Measurements from ENCODE around the gene DENND4B. TPM values are rescaled to one million over a fixed set of nuclear protein-coding genes. Genes with fewer than 3 reads are reported as not detected.

Gene DENND4B
- total and polyA plus RNA-seq, 9 of the 15 experiments (the other 6 are each of a cell fraction or from before 2014, with no cell fraction given) = 9.5 to 80.5 (median 23.1) TPM

DNA sequence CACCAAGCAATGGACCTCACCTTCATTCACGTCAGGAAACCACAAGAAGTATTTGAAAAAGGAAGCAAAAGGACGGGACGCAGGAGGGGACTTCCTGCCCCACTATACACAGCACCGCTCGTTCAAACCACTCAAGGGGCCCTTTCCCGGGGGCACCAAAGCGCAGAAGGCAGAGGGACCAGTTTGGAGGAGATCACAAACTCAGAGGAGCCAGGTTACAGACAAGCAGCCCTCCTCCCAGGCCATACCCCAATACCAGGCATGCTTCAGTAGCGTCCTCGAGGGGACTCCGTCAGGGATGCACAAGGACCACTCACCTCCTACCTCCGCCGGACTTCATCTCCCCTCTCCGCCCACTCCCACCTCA is 11.2 kb upstream of the DENND4B start:
- in situ Hi-C loops (cut with MboI) (no loop called here), intact Hi-C loops (cut with micrococcal nuclease) (no loop called here)
- 0% methylated on average over 13 of the region's 13 CpGs for WGBS (ENCODE audit: insufficient coverage, low coverage, missing lambda C conversion rate)
- Histone ChIP-seq H3K27me3 (ENCODE audit: control insufficient read depth in 2 of 2, insufficient read depth in 2 of 2, low read length in 2 of 2) (no peaks in the 10 kb centered on the region), H3K4me3 (peak overlapping the region; percentile 94), H3K36me3 (ENCODE audit: control insufficient read depth, insufficient read depth, low read length) (peaks cover 43% of the 10 kb centered on the region), H4K20me1 (replicated peaks; ENCODE audit: control insufficient read depth, insufficient read depth, low read length) (peaks cover 9% of the 10 kb centered on the region; the same call in 1 of the 2 replicates), H2AFZ (ENCODE audit: low read depth, low read length) (peak overlapping the region; percentile 92), H3K27ac (ENCODE audit: extremely low read depth, low read depth, low read length) (peak overlapping the region; percentile 83), H3K4me2 (ENCODE audit: insufficient read depth, low read length) (peak overlapping the region; percentile 90), H3K9ac (ENCODE audit: insufficient read depth in 1 of 2, low read depth in 2 of 2, low read length in 2 of 2) (peak overlapping the region; percentile 83 to 94), H3K4me1 (replicated peaks in 1 of 2; ENCODE audit: control insufficient read depth in 2 of 2, insufficient read depth in 2 of 2, low read length in 2 of 2) (peaks cover 27 to 33% of the 10 kb centered on the region in 2 experiments), H3K9me1 (ENCODE audit: control insufficient read depth, insufficient read depth, low read length) (no peaks in the 10 kb centered on the region), H3K9me3 (replicated peaks; ENCODE audit: control insufficient read depth, insufficient read depth, low read depth, low read length) (no peaks in the 10 kb centered on the region), H3K79me2 (ENCODE audit: control insufficient read depth, insufficient read depth, low read length) (peaks cover 55% of the 10 kb centered on the region)
- CTCF ChIA-PET (ENCODE audit: low intra/inter-chr PET ratio) = no interaction called here
- FAIRE-seq (peak; percentile 61), DNase-seq (ENCODE audit: extremely low read depth in 1 of 4, low spot score in 3 of 4) (no peak), ATAC-seq (peak; percentile 23)
- POLR2A ChIA-PET = interaction anchor here (0.7 to 4.9 kb wide), 6 partner anchors 10 to 33 kb away, joined by 3 to 39 read pairs (median 14); partner anchors contain the start of genes CREB3L4, DENND4B, JTB and RPS27
- no TSS peak for BruUV-seq (replicated peaks)
- TF ChIP-seq ZNF431 (CRISPR knock-in tag; IDR thresholded peaks at IDR 0.05) (peak; percentile 37; the same call in 1 of the 2 replicates), PURB (CRISPR knock-in tag; IDR thresholded peaks at IDR 0.05; ENCODE audit: low read depth) (no peak), NR2C2 (CRISPR knock-in tag; IDR thresholded peaks at IDR 0.05) (0 out of 2 replicates have a peak, but pooled peaks have one; percentile 17), NR2C2 (tag; IDR thresholded peaks at IDR 0.05) (no peak), TAF1 (IDR thresholded peaks at IDR 0.05; ENCODE audit: control insufficient read depth, extremely low read depth, insufficient read depth, low read length, severe bottlenecking) (no peak), ARHGAP35 (IDR thresholded peaks at IDR 0.05; ENCODE audit: partially characterized antibody) (no peak), WHSC1 (IDR thresholded peaks at IDR 0.05; ENCODE audit: low read length) (no peak), SMAD1 (IDR thresholded peaks at IDR 0.05; ENCODE audit: low read depth, low read length, partially characterized antibody) (no peak), PHB (CRISPR knock-in tag; IDR thresholded peaks at IDR 0.05) (no peak), ATF1 (CRISPR knock-in tag; IDR thresholded peaks at IDR 0.05) (no peak), ATF1 (tag; IDR thresholded peaks at IDR 0.05) (no peak), ZNF584 (CRISPR knock-in tag; IDR thresholded peaks at IDR 0.05; ENCODE audit: low read depth) (no peak), ZNF785 (CRISPR knock-in tag; IDR thresholded peaks at IDR 0.05) (no peak)
- TF ChIP-seq, protein P1, sequence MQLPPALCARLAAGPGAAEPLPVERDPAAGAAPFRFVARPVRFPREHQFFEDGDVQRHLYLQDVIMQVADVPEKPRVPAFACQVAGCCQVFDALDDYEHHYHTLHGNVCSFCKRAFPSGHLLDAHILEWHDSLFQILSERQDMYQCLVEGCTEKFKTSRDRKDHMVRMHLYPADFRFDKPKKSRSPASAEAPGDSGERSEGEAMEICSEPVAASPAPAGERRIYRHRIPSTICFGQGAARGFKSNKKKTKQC (CRISPR knock-in tag; IDR thresholded peaks at IDR 0.05) = 0 out of 2 replicates have a peak, but pooled peaks have one; percentile 26
- TF ChIP-seq, protein P2, sequence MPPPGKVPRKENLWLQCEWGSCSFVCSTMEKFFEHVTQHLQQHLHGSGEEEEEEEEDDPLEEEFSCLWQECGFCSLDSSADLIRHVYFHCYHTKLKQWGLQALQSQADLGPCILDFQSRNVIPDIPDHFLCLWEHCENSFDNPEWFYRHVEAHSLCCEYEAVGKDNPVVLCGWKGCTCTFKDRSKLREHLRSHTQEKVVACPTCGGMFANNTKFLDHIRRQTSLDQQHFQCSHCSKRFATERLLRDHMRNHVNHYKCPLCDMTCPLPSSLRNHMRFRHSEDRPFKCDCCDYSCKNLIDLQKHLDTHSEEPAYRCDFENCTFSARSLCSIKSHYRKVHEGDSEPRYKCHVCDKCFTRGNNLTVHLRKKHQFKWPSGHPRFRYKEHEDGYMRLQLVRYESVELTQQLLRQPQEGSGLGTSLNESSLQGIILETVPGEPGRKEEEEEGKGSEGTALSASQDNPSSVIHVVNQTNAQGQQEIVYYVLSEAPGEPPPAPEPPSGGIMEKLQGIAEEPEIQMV (tag; conservative IDR thresholded peaks at IDR 0.05; ENCODE audit: low read depth) = peak; percentile 47; the same call in 1 of the 2 replicates
- TF ChIP-seq, protein P3, sequence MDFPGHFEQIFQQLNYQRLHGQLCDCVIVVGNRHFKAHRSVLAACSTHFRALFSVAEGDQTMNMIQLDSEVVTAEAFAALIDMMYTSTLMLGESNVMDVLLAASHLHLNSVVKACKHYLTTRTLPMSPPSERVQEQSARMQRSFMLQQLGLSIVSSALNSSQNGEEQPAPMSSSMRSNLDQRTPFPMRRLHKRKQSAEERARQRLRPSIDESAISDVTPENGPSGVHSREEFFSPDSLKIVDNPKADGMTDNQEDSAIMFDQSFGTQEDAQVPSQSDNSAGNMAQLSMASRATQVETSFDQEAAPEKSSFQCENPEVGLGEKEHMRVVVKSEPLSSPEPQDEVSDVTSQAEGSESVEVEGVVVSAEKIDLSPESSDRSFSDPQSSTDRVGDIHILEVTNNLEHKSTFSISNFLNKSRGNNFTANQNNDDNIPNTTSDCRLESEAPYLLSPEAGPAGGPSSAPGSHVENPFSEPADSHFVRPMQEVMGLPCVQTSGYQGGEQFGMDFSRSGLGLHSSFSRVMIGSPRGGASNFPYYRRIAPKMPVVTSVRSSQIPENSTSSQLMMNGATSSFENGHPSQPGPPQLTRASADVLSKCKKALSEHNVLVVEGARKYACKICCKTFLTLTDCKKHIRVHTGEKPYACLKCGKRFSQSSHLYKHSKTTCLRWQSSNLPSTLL (IDR thresholded peaks at IDR 0.05) = peak; percentile 67; the same call in 1 of the 2 replicates
- TF ChIP-seq, protein P4, sequence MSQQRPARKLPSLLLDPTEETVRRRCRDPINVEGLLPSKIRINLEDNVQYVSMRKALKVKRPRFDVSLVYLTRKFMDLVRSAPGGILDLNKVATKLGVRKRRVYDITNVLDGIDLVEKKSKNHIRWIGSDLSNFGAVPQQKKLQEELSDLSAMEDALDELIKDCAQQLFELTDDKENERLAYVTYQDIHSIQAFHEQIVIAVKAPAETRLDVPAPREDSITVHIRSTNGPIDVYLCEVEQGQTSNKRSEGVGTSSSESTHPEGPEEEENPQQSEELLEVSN (IDR thresholded peaks at IDR 0.05; ENCODE audit: borderline replicate concordance in 1 of 2, extremely low read depth in 1 of 2, insufficient read depth in 1 of 2, insufficient read length in 1 of 2, low read depth in 1 of 2, low read length in 1 of 2, poor library complexity in 1 of 2, severe bottlenecking in 1 of 2) = peak in 1 of 2 experiments; percentile 5

All from K562 (cell line).